Activated T-cell treated with anti-CD3 and anti-CD28 coated beads for 24 hours (primary cell): ENCODE results near the gene SSBP4.

Experiments
- DNase-seq: peaks from one replicate; pipeline ENCODE4 v3.0.0-alpha.2; 2020; ENCODE audit warnings: low read depth

SSBP4 gene

GRCh38 chr19:18421371-18421959 lies 2.3 kb downstream of the SSBP4 start:
- no peak for DNase-seq

GRCh38 chr19:18422530-18423191 lies 3.5 kb downstream of the SSBP4 start:
- DNase-seq: no peak

GRCh38 chr19:18423258-18424020 lies 4.2 kb downstream of the SSBP4 start:
- DNase-seq: no peak

- no peak for DNase-seq
Measured at GRCh38 chr19:18424122-18424889, 5.1 kb downstream of the SSBP4 start.

GRCh38 chr19:18424890-18425514 lies 5.8 kb downstream of the SSBP4 start:
- no peak for DNase-seq

GRCh38 chr19:18425515-18426415 lies 6.6 kb downstream of the SSBP4 start:
- no peak for DNase-seq

GRCh38 chr19:18426416-18426767 lies 7.2 kb downstream of the SSBP4 start:
- DNase-seq: no peak

GRCh38 chr19:18427080-18427742 lies 8.0 kb downstream of the SSBP4 start:
- no peak for DNase-seq

- DNase-seq: no peak
Measured at GRCh38 chr19:18427743-18428113, 8.5 kb downstream of the SSBP4 start.

GRCh38 chr19:18428173-18428786 lies 9.1 kb downstream of the SSBP4 start:
- DNase-seq: no peak

- peak; percentile 66 for DNase-seq
Measured at GRCh38 chr19:18428787-18429674, 9.8 kb downstream of the SSBP4 start.

- no peak for DNase-seq
Measured at GRCh38 chr19:18429717-18430416, 10.7 kb downstream of the SSBP4 start.

GRCh38 chr19:18430417-18431144 lies 11.4 kb downstream of the SSBP4 start:
- no peak for DNase-seq

GRCh38 chr19:18431351-18432197 lies 12.4 kb downstream of the SSBP4 start:
- DNase-seq: no peak

GRCh38 chr19:18432275-18433014 lies 13.2 kb downstream of the SSBP4 start:
- DNase-seq: no peak
